ENCODE data around the gene TMEM38A. TPM values are rescaled to one million over a fixed set of nuclear protein-coding genes. Genes with fewer than 3 reads are reported as not detected.
A peak's percentile ranks its signal among the peaks of the same experiment; 100 is the strongest.

TMEM38A gene
- total RNA-seq, 6 experiments from 2014 or later: 2.7 to 8.3 (median 5.3) TPM

DNA sequence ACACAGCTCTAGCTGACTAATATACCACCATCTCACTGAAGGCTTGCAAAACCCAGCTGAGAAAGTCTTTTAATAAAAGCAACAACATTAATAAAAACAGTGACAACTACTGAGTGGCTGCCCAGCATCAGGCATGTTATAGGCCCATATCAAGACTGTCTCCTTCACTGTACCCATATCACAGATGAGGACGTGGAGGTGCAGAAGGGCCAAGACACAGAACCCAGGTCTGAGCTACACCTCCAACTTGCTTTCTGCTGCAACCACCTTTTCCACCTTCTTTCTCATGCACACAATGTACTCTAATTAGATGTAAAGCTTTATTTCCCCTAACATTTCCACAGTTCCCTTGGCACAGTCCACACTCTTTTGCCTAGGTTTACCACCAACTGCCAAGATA lies 22.3 kb upstream of the TMEM38A start:
- H3K9me3 ChIP-seq: no peaks in the 10 kb centered on the region
- no peak for TF ChIP-seq POLR2A (IDR thresholded peaks at IDR 0.05)
- TF ChIP-seq, protein P1, sequence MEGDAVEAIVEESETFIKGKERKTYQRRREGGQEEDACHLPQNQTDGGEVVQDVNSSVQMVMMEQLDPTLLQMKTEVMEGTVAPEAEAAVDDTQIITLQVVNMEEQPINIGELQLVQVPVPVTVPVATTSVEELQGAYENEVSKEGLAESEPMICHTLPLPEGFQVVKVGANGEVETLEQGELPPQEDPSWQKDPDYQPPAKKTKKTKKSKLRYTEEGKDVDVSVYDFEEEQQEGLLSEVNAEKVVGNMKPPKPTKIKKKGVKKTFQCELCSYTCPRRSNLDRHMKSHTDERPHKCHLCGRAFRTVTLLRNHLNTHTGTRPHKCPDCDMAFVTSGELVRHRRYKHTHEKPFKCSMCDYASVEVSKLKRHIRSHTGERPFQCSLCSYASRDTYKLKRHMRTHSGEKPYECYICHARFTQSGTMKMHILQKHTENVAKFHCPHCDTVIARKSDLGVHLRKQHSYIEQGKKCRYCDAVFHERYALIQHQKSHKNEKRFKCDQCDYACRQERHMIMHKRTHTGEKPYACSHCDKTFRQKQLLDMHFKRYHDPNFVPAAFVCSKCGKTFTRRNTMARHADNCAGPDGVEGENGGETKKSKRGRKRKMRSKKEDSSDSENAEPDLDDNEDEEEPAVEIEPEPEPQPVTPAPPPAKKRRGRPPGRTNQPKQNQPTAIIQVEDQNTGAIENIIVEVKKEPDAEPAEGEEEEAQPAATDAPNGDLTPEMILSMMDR (IDR thresholded peaks at IDR 0.05): no peak
- H3K4me1 ChIP-seq: no peaks in the 10 kb centered on the region
- DNase-seq (no peak), ATAC-seq (no peak)
- peaks cover 0 to 34% (median 13%) of the 10 kb centered on the region in 4 donors for H3K36me3 ChIP-seq
- H3K27ac ChIP-seq: no peak overlapping the region
- intact Hi-C loops (cut with DNase I): no loop called here
- H3K27me3 ChIP-seq: no peaks in the 10 kb centered on the region
- H3K4me3 ChIP-seq: no peak overlapping the region
- WGBS (ENCODE audit: insufficient coverage, low coverage, low lambda C conversion rate, missing lambda C conversion rate): 100% methylated on average over 1 of the region's 1 CpG

- intact Hi-C loops (cut with DNase I): no loop called here
- no peak for TF ChIP-seq POLR2A (IDR thresholded peaks at IDR 0.05)
- TF ChIP-seq, protein P1 (IDR thresholded peaks at IDR 0.05): no peak
- Histone ChIP-seq H3K36me3 (peaks cover 0 to 50% (median 21%) of the 10 kb centered on the region in 4 donors), H3K27ac (no peak overlapping the region), H3K27me3 (no peaks in the 10 kb centered on the region), H3K4me1 (no peaks in the 10 kb centered on the region), H3K9me3 (no peaks in the 10 kb centered on the region), H3K4me3 (no peak overlapping the region)
- DNase-seq (no peak), ATAC-seq (no peak)
- 100% methylated on average over 1 of the region's 1 CpG for WGBS (ENCODE audit: insufficient coverage, low coverage, low lambda C conversion rate, missing lambda C conversion rate)
Measured at GRCh38 chr19:16640951-16641350, 20.0 kb upstream of the TMEM38A start.

- DNase-seq (no peak), ATAC-seq (no peak)
- Histone ChIP-seq H3K9me3 (no peaks in the 10 kb centered on the region), H3K4me1 (no peaks in the 10 kb centered on the region), H3K27ac (no peak overlapping the region), H3K27me3 (no peaks in the 10 kb centered on the region), H3K36me3 (peaks cover 0 to 57% (median 25%) of the 10 kb centered on the region in 4 donors), H3K4me3 (no peak overlapping the region)
- TF ChIP-seq, protein P1 (IDR thresholded peaks at IDR 0.05): no peak
- no peak for TF ChIP-seq POLR2A (IDR thresholded peaks at IDR 0.05)
- WGBS (ENCODE audit: insufficient coverage, low coverage, low lambda C conversion rate, missing lambda C conversion rate): 93% methylated on average over 7 of the region's 10 CpGs
- intact Hi-C loops (cut with DNase I): no loop called here
Measured at GRCh38 chr19:16641695-16642094, 19.2 kb upstream of the TMEM38A start.

GRCh38 chr19:16645140-16645539 lies 15.8 kb upstream of the TMEM38A start:
- Histone ChIP-seq H3K36me3 (peaks cover 0 to 65% (median 26%) of the 10 kb centered on the region in 4 donors), H3K4me3 (no peak overlapping the region), H3K9me3 (no peaks in the 10 kb centered on the region), H3K4me1 (peaks cover 0 to 7% (median 0%) of the 10 kb centered on the region in 4 donors), H3K27ac (no peak overlapping the region), H3K27me3 (no peaks in the 10 kb centered on the region)
- no peak for DNase-seq
- WGBS (ENCODE audit: insufficient coverage, low coverage, low lambda C conversion rate, missing lambda C conversion rate): 100% methylated on average over 4 of the region's 9 CpGs
- no peak for ATAC-seq
- intact Hi-C loops (cut with DNase I): no loop called here
- TF ChIP-seq POLR2A (IDR thresholded peaks at IDR 0.05): no peak
- TF ChIP-seq, protein P1 (IDR thresholded peaks at IDR 0.05): no peak

DNA sequence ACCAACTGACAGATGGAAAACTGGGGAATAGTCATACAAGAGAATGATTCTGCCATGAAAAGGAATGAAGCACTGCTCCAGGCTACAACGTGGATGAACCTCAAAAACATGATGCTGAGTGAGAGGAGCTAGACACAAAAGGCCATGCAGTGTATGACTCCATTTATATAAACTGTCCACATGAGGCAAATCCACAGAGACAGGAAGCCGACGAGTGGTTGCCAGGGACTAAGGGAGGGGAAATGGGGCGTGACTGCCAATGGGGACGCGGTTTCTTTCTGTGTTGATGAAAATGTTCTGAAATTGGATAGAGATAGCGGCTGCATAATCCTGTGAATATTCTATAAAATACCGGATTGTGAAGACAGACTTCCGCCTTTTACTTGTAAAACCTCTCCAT lies 11.2 kb upstream of the TMEM38A start:
- ATAC-seq (peak; percentile 26 to 67 (median 56)), DNase-seq (peak in 1 of 3 donors; percentile 58)
- Histone ChIP-seq H3K27ac (no peak overlapping the region), H3K9me3 (no peaks in the 10 kb centered on the region), H3K4me1 (peaks cover 0 to 12% (median 0%) of the 10 kb centered on the region in 4 donors), H3K27me3 (no peaks in the 10 kb centered on the region), H3K4me3 (no peak overlapping the region), H3K36me3 (peaks cover 0 to 62% (median 22%) of the 10 kb centered on the region in 4 donors)
- intact Hi-C loops (cut with DNase I): no loop called here
- TF ChIP-seq, protein P1 (IDR thresholded peaks at IDR 0.05): no peak
- no peak for TF ChIP-seq POLR2A (IDR thresholded peaks at IDR 0.05)
- WGBS (ENCODE audit: insufficient coverage, low coverage, low lambda C conversion rate, missing lambda C conversion rate): 61% methylated on average over 9 of the region's 9 CpGs
